A549 (cell line): ENCODE measurements around the gene WNT8B. TPM values are rescaled to one million over a fixed set of nuclear protein-coding genes. Genes with fewer than 3 reads are reported as not detected.

Source experiments
- ATAC-seq, 2 experiments: fragments of 200-7000 bp in 1 of 2; fragments of >200 bp in 1 of 2; cut with Nextera tagmentation in 1 of 2; cut with Tn5 transposase in 1 of 2; 3 replicates each; pipeline versions ENCODE4 v1.8.0 to v1.9.1; 2018 to 2020; ENCODE audit warnings: mild to moderate bottlenecking in 1 of 2, moderate library complexity in 1 of 2
- CTCF ChIA-PET: fragments of 300-600 bp; sonication (Branson Sonifier 250); formaldehyde crosslinking; extraction: SDS; loops from one replicate; lab custom pipeline; 2021; ENCODE audit warnings: antibody characterized with exemption, inconsistent platforms; lab: Yijun Ruan, JAX
- POLR2A ChIA-PET: fragments of 350-600 bp; formaldehyde crosslinking; extraction: SDS; loops from one replicate; lab custom pipeline; 2021; ENCODE audit warnings: antibody characterized with exemption, inconsistent platforms; lab: Yijun Ruan, JAX
- DNase-seq, 2 experiments: peaks; one replicate each; pipeline versions ENCODE4 v3.0.0 to v3.0.0-alpha.2; 2011 to 2016; ENCODE audit warnings: low read depth in 1 of 2, low spot score in 1 of 2
- FAIRE-seq: peaks from 2 replicates; lab custom pipeline; 2011; peaks lifted over from hg19 to GRCh38; lab: Jason Lieb, UNC
- H3K27ac ChIP-seq, 2 experiments: fragments of >200 bp; sonication (Bioruptor Twin); formaldehyde crosslinking; 3 replicates each; pipeline ENCODE4 v1.5.1; 2016 to 2017
- H3K4me1 ChIP-seq: fragments of >200 bp; sonication (Bioruptor Twin); formaldehyde crosslinking; 3 replicates; pipeline ENCODE4 v1.6.1; 2016
- H3K4me2 ChIP-seq: fragments of >200 bp; sonication (Bioruptor Twin); formaldehyde crosslinking; 3 replicates; pipeline ENCODE4 v1.6.1; 2016
- H3K4me3 ChIP-seq: fragments of >200 bp; sonication (Bioruptor Twin); formaldehyde crosslinking; 3 replicates; pipeline ENCODE4 v1.5.1; 2016
- H3K9me3 ChIP-seq: fragments of >200 bp; sonication (Bioruptor Twin); formaldehyde crosslinking; 3 replicates; pipeline ENCODE4 v1.6.1; 2016
- CTCF ChIP-seq: fragments of >200 bp; sonication (Bioruptor Twin); formaldehyde crosslinking; IDR thresholded peaks from 3 replicates; pipeline ENCODE4 v1.5.1; 2016
- EP300 ChIP-seq, 2 experiments: fragments of >200 bp; sonication (Bioruptor Twin); formaldehyde crosslinking; IDR thresholded peaks; 2 replicates in 1 of 2; 3 replicates in 1 of 2; pipeline ENCODE4 v1.6.1; 2016 to 2017
- FOSL2 ChIP-seq, 2 experiments: fragments of 450-650 bp in 1 of 2; fragments of >200 bp in 1 of 2; sonication (Bioruptor Twin) in 1 of 2; formaldehyde crosslinking; IDR thresholded peaks; 2 replicates each; pipeline versions ENCODE4 v1.5.0 to v1.6.1; 2016 to 2020; ENCODE audit warnings: mild to moderate bottlenecking in 1 of 2, moderate library complexity in 1 of 2
- HEYL ChIP-seq: fragments of 250-450 bp; sonication (Bioruptor Pico); IDR thresholded peaks from 2 replicates; pipeline ENCODE4 v1.8.0; 2021; ENCODE audit warnings: mild to moderate bottlenecking, moderate library complexity
- HMGXB4 ChIP-seq: fragments of 250-450 bp; sonication (Bioruptor Pico); IDR thresholded peaks from 2 replicates; pipeline ENCODE4 v1.5.0; 2021; ENCODE audit warnings: mild to moderate bottlenecking, moderate library complexity, borderline replicate concordance
- HOXA7 ChIP-seq: fragments of 250-450 bp; sonication (Bioruptor Pico); IDR thresholded peaks from 2 replicates; pipeline ENCODE4 v1.5.0; 2020; ENCODE audit warnings: mild to moderate bottlenecking, moderate library complexity
- JUN ChIP-seq, 2 experiments: fragments of >200 bp; sonication (Bioruptor Twin); formaldehyde crosslinking; IDR thresholded peaks; 2 replicates in 1 of 2; 3 replicates in 1 of 2; pipeline ENCODE4 v1.6.1; 2016 to 2017
- KDM5A ChIP-seq: fragments of 200-600 bp; sonication (generic); IDR thresholded peaks from 2 replicates; pipeline ENCODE4 v1.6.1; 2016; ENCODE audit warnings: antibody characterized with exemption, mild to moderate bottlenecking
- MAX ChIP-seq: IDR thresholded peaks from 2 replicates; pipeline ENCODE4 v1.6.1; 2012
- MYC ChIP-seq: IDR thresholded peaks from 2 replicates; pipeline ENCODE4 v1.6.1; 2012; ENCODE audit warnings: mild to moderate bottlenecking, inconsistent platforms, low read length, improper control_type of control experiment, borderline replicate concordance
- PHF8 ChIP-seq: fragments of 200-600 bp; sonication (generic); IDR thresholded peaks from 2 replicates; pipeline ENCODE4 v1.6.1; 2016; ENCODE audit warnings: low read depth, mild to moderate bottlenecking, antibody characterized with exemption, moderate library complexity, borderline replicate concordance
- POLR2A ChIP-seq: IDR thresholded peaks from 2 replicates; pipeline ENCODE4 v1.6.1; 2012; ENCODE audit warnings: mild to moderate bottlenecking, low read length
- POLR2AphosphoS2 ChIP-seq: conservative IDR thresholded peaks from 2 replicates; pipeline ENCODE4 v1.6.1; 2012; ENCODE audit warnings: low read length, improper control_type of control experiment, inconsistent platforms
- RAD21 ChIP-seq, 2 experiments: fragments of >200 bp in 1 of 2; sonication (Bioruptor Twin) in 1 of 2; formaldehyde crosslinking in 1 of 2; IDR thresholded peaks in 1 of 2; conservative IDR thresholded peaks in 1 of 2; 2 replicates in 1 of 2; 3 replicates in 1 of 2; pipeline ENCODE4 v1.6.1; 2012 to 2018; ENCODE audit warnings: inconsistent platforms in 1 of 2
- RARB ChIP-seq: fragments of 250-450 bp; sonication (Bioruptor Pico); IDR thresholded peaks from 2 replicates; pipeline ENCODE4 v1.8.0; 2021; ENCODE audit warnings: mild to moderate bottlenecking, moderate library complexity
- SREBF2 ChIP-seq: fragments of 450-650 bp; IDR thresholded peaks from 2 replicates; pipeline ENCODE4 v1.6.1; 2014; ENCODE audit warnings: mild to moderate bottlenecking, moderate library complexity
- TP53 ChIP-seq: fragments of 250-450 bp; sonication (Bioruptor Pico); IDR thresholded peaks from 2 replicates; pipeline ENCODE4 v1.5.0; 2021; ENCODE audit warnings: mild to moderate bottlenecking, moderate library complexity
- WGBS: methylation state at CpG from one replicate; pipeline ENCODE4 v1.1.6; 2017; ENCODE audit errors: missing lambda C conversion rate; 5-methylcytosine and 5-hydroxymethylcytosine counted together
- polyA plus RNA-seq, 4 experiments: library from polyadenylated mRNA; depleted of rRNA in 3 of 4; stranded (reverse); fragments of >200 nt; fragmentation: RNase III in 1 of 4; extraction: RNeasy Plus Mini Kit Qiagen cat#74134 plus additional on column Dnase treatment in 1 of 4; gene quantifications; 2 replicates in 3 of 4; 3 replicates in 1 of 4; pipeline ENCODE4 v1.2.3, GENCODE V29; 2011 to 2017
- TF ChIP-seq, protein P1 (sequence below): IDR thresholded peaks from 2 replicates; pipeline ENCODE4 v1.6.1; 2012; ENCODE audit warnings: low read depth, borderline replicate concordance
- TF ChIP-seq, protein P2 (sequence below): fragments of >200 bp; sonication (Bioruptor Twin); formaldehyde crosslinking; IDR thresholded peaks from 3 replicates; pipeline ENCODE4 v1.6.1; 2016
- TF ChIP-seq, protein P3 (sequence below): fragments of 200-600 bp; sonication (generic); IDR thresholded peaks from 2 replicates; pipeline ENCODE4 v1.6.1; 2016; ENCODE audit warnings: antibody characterized with exemption, mild to moderate bottlenecking, moderate library complexity

Gene WNT8B
- polyA plus RNA-seq, 2 of the 4 experiments (the other 2 are of a cell fraction): 0.04 to 0.05 TPM

- Histone ChIP-seq H3K9me3 (no peaks in the 10 kb centered on the region), H3K4me3 (peak overlapping the region; percentile 80), H3K4me2 (peak overlapping the region; percentile 81), H3K4me1 (peaks cover 13% of the 10 kb centered on the region; the same call in 2 of the 3 replicates), H3K27ac (peak overlapping the region; percentile 85 to 96)
- peak in 1 of 2 experiments; percentile 12; a peak in 3 of 6 replicates for ATAC-seq
- 2% methylated on average over 18 of the region's 18 CpGs for WGBS
- TF ChIP-seq FOSL2 (IDR thresholded peaks at IDR 0.05): no peak
- TF ChIP-seq FOSL2 (CRISPR knock-in tag; IDR thresholded peaks at IDR 0.05): no peak
- no peak for TF ChIP-seq RAD21 (conservative IDR thresholded peaks at IDR 0.05 in 1 of 2, IDR thresholded peaks at IDR 0.05 in 1 of 2)
- no peak for FAIRE-seq
- CTCF ChIA-PET: interaction anchor here (0.7 to 5.5 kb wide), 3 partner anchors 10 to 190 kb away, joined by 4 to 45 read pairs (median 25); no protein-coding TSS in a partner anchor
- POLR2A ChIA-PET: no interaction called here
- peak in 1 of 2 experiments; percentile 15 for DNase-seq
Observed at GRCh38 chr10:100528921-100529474, 66.2 kb downstream of the WNT8B start.

GRCh38 chr10:100529475-100530298 lies 66.9 kb downstream of the WNT8B start, which contains the start of gene NDUFB8:
Gene NDUFB8 (minus strand): TSS chr10:100529871. CDS start chr10:100529851, 20 bp downstream.
- peaks cover 13% of the 10 kb centered on the region; the same call in 2 of the 3 replicates for H3K4me1 ChIP-seq
- POLR2A ChIA-PET: no interaction called here
- ATAC-seq (peak; percentile 90 to 94), DNase-seq (peak; percentile 87), FAIRE-seq (no peak)
- H3K4me2 ChIP-seq: peak within 1 kb of the TSS; percentile 81
- peak within 1 kb of the TSS; percentile 85 to 96 for H3K27ac ChIP-seq
- TF ChIP-seq KDM5A (peak; percentile 73), POLR2AphosphoS2 (no peak), RARB (CRISPR knock-in tag) (no peak), JUN (IDR thresholded peaks at IDR 0.05) (peak in 1 of 2 experiments; percentile 64; a peak in 3 of 5 replicates), SREBF2 (no peak), CTCF (no peak), POLR2A (peak; percentile 83), PHF8 (peak; percentile 67), MAX (peak; percentile 64)
- TF ChIP-seq, protein P1, sequence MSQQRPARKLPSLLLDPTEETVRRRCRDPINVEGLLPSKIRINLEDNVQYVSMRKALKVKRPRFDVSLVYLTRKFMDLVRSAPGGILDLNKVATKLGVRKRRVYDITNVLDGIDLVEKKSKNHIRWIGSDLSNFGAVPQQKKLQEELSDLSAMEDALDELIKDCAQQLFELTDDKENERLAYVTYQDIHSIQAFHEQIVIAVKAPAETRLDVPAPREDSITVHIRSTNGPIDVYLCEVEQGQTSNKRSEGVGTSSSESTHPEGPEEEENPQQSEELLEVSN: peak; percentile 67
- TF ChIP-seq, protein P2, sequence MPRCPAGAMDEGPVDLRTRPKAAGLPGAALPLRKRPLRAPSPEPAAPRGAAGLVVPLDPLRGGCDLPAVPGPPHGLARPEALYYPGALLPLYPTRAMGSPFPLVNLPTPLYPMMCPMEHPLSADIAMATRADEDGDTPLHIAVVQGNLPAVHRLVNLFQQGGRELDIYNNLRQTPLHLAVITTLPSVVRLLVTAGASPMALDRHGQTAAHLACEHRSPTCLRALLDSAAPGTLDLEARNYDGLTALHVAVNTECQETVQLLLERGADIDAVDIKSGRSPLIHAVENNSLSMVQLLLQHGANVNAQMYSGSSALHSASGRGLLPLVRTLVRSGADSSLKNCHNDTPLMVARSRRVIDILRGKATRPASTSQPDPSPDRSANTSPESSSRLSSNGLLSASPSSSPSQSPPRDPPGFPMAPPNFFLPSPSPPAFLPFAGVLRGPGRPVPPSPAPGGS: peak; percentile 76
- H3K9me3 ChIP-seq: no peaks in the 10 kb centered on the region
- peak within 1 kb of the TSS; percentile 80 for H3K4me3 ChIP-seq
- WGBS: 1% methylated on average over 43 of the region's 43 CpGs
- CTCF ChIA-PET: interaction anchor here (2.1 to 5.5 kb wide), 2 partner anchors 11 to 19 kb away, joined by 13 to 45 read pairs; no protein-coding TSS in a partner anchor

- Histone ChIP-seq H3K4me2 (no peak overlapping the region), H3K4me3 (no peak overlapping the region), H3K27ac (no peak overlapping the region), H3K9me3 (no peaks in the 10 kb centered on the region), H3K4me1 (peaks cover 17% of the 10 kb centered on the region; the same call in 2 of the 3 replicates)
- DNase-seq (no peak), ATAC-seq (no peak), FAIRE-seq (no peak)
- ChIA-PET CTCF (no interaction called here), POLR2A (no interaction called here)
- TF ChIP-seq MYC (no peak), HEYL (CRISPR knock-in tag) (no peak), TP53 (CRISPR knock-in tag) (no peak), POLR2AphosphoS2 (no peak), HMGXB4 (CRISPR knock-in tag) (no peak), EP300 (IDR thresholded peaks at IDR 0.05) (no peak), RAD21 (conservative IDR thresholded peaks at IDR 0.05 in 1 of 2, IDR thresholded peaks at IDR 0.05 in 1 of 2) (no peak), JUN (IDR thresholded peaks at IDR 0.05) (no peak), HOXA7 (CRISPR knock-in tag) (no peak)
- TF ChIP-seq, protein P3, sequence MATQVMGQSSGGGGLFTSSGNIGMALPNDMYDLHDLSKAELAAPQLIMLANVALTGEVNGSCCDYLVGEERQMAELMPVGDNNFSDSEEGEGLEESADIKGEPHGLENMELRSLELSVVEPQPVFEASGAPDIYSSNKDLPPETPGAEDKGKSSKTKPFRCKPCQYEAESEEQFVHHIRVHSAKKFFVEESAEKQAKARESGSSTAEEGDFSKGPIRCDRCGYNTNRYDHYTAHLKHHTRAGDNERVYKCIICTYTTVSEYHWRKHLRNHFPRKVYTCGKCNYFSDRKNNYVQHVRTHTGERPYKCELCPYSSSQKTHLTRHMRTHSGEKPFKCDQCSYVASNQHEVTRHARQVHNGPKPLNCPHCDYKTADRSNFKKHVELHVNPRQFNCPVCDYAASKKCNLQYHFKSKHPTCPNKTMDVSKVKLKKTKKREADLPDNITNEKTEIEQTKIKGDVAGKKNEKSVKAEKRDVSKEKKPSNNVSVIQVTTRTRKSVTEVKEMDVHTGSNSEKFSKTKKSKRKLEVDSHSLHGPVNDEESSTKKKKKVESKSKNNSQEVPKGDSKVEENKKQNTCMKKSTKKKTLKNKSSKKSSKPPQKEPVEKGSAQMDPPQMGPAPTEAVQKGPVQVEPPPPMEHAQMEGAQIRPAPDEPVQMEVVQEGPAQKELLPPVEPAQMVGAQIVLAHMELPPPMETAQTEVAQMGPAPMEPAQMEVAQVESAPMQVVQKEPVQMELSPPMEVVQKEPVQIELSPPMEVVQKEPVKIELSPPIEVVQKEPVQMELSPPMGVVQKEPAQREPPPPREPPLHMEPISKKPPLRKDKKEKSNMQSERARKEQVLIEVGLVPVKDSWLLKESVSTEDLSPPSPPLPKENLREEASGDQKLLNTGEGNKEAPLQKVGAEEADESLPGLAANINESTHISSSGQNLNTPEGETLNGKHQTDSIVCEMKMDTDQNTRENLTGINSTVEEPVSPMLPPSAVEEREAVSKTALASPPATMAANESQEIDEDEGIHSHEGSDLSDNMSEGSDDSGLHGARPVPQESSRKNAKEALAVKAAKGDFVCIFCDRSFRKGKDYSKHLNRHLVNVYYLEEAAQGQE: no peak
Observed at GRCh38 chr10:100531761-100532160, 69.0 kb downstream of the WNT8B start.
